ENCODE results near the gene EEF2K. TPM values are rescaled to one million over a fixed set of nuclear protein-coding genes. Genes with fewer than 3 reads are reported as not detected.
A peak's percentile ranks its signal among the peaks of the same experiment; 100 is the strongest.

EEF2K gene
- total and polyA plus RNA-seq, 2 of the 13 experiments (the other 11 are each of a cell fraction or from before 2014, with no cell fraction given) = 22.0 to 23.8 TPM

GRCh38 chr16:22206013-22206841, at the start of gene EEF2K (continued):
- TF ChIP-seq MBD4 (IDR thresholded peaks at IDR 0.05; ENCODE audit: borderline replicate concordance, low read length) = no peak
- peak; percentile 88 for TF ChIP-seq PHF5A (CRISPR knock-in tag; IDR thresholded peaks at IDR 0.05; ENCODE audit: low read depth, unreplicated experiment)
- no peak for TF ChIP-seq REXO4 (CRISPR knock-in tag; IDR thresholded peaks at IDR 0.05; ENCODE audit: borderline replicate concordance)
- TF ChIP-seq ZSCAN12 (CRISPR knock-in tag; IDR thresholded peaks at IDR 0.05) = peak; percentile 94; the same call in 1 of the 2 replicates
- TF ChIP-seq ZKSCAN1 (IDR thresholded peaks at IDR 0.05; ENCODE audit: low read length) = peak; percentile 72
- TF ChIP-seq ZNF761 (CRISPR knock-in tag; conservative IDR thresholded peaks at IDR 0.05) = peak; percentile 97
- no peak; the same call in 1 of the 2 replicates for TF ChIP-seq ZBTB10 (CRISPR knock-in tag; IDR thresholded peaks at IDR 0.05; ENCODE audit: borderline replicate concordance)
- TF ChIP-seq ZNF773 (CRISPR knock-in tag; IDR thresholded peaks at IDR 0.05; ENCODE audit: borderline replicate concordance) = peak; percentile 86; the same call in 1 of the 2 replicates
- no peak for TF ChIP-seq SNAI1 (CRISPR knock-in tag; IDR thresholded peaks at IDR 0.05; ENCODE audit: borderline replicate concordance)
- peak; percentile 93 for TF ChIP-seq SMAD3 (CRISPR knock-in tag; IDR thresholded peaks at IDR 0.05)
- TF ChIP-seq ZNF256 (CRISPR knock-in tag; conservative IDR thresholded peaks at IDR 0.05) = peak; percentile 83; the same call in 1 of the 2 replicates
- TF ChIP-seq ZNF337 (CRISPR knock-in tag; IDR thresholded peaks at IDR 0.05; ENCODE audit: borderline replicate concordance, low read depth) = peak; percentile 68; the same call in 1 of the 2 replicates
- peak; percentile 98 for TF ChIP-seq UBTF (CRISPR knock-in tag; IDR thresholded peaks at IDR 0.05)
- peak; percentile 88 for TF ChIP-seq ZNF546 (CRISPR knock-in tag; conservative IDR thresholded peaks at IDR 0.05)
- peak; percentile 74 for TF ChIP-seq STAG1 (CRISPR knock-in tag; IDR thresholded peaks at IDR 0.05)
- peak; percentile 99 for TF ChIP-seq ZSCAN31 (CRISPR knock-in tag; IDR thresholded peaks at IDR 0.05; ENCODE audit: low read depth)
- TF ChIP-seq ZNF280D (CRISPR knock-in tag; IDR thresholded peaks at IDR 0.05) = no peak
- no peak for TF ChIP-seq CBX2 (IDR thresholded peaks at IDR 0.05; ENCODE audit: low read depth, low read length)
- TF ChIP-seq CBX2 (CRISPR knock-in tag; IDR thresholded peaks at IDR 0.05; ENCODE audit: low read depth) = peak; percentile 60
- peak; percentile 98 for TF ChIP-seq MYC (CRISPR knock-in tag; IDR thresholded peaks at IDR 0.05; ENCODE audit: borderline replicate concordance)
- peak; percentile 94 for TF ChIP-seq ZNF230 (CRISPR knock-in tag; IDR thresholded peaks at IDR 0.05)
- peak; percentile 99 for TF ChIP-seq MXI1 (IDR thresholded peaks at IDR 0.05; ENCODE audit: borderline replicate concordance, low read depth, low read length)

All from HepG2 (cell line).